T-helper 2 cell treated with Interferon-gamma antibody and Interleukin-4, amounts not matched to agents 100 ng/mL and 5 ng/mL, for 36 hours (primary cell): ENCODE data around the gene ARHGAP18. TPM values are rescaled to one million over a fixed set of nuclear protein-coding genes. Genes with fewer than 3 reads are reported as not detected.

Experiments
- intact Hi-C: fragments of 100-400 bp; cut with micrococcal nuclease; formaldehyde crosslinking; loops from one replicate; pipeline ENCODE4 v1.15.1; 2023
- total RNA-seq: library from RNA; stranded (reverse); gene quantifications from 2 replicates; pipeline ENCODE4 v1.2.3, GENCODE V29; 2022

The ARHGAP18 gene
- total RNA-seq, 1 donor from 2014 or later: 12.4 TPM

- intact Hi-C loops: no loop called here
These were observed 64.0 kb downstream of the ARHGAP18 start for GRCh38 chr6:129645830-129646579.

- intact Hi-C loops: no loop called here
These were observed 64.7 kb downstream of the ARHGAP18 start for GRCh38 chr6:129645106-129645829.

- intact Hi-C loops: loop anchor here (5.0 kb wide), 1 partner anchor 37 kb away; no protein-coding TSS in a partner anchor
These were observed 65.4 kb downstream of the ARHGAP18 start for GRCh38 chr6:129644567-129645015.

GRCh38 chr6:129643968-129644367 lies 66.0 kb downstream of the ARHGAP18 start:
- intact Hi-C loops: loop anchor here (5.0 kb wide), 1 partner anchor 37 kb away; no protein-coding TSS in a partner anchor

- intact Hi-C loops: loop anchor here (5.0 kb wide), 1 partner anchor 36 kb away; no protein-coding TSS in a partner anchor
These were observed 66.8 kb downstream of the ARHGAP18 start for GRCh38 chr6:129643176-129643575.

GRCh38 chr6:129642322-129642721 lies 67.7 kb downstream of the ARHGAP18 start:
- intact Hi-C loops: loop anchor here (5.0 kb wide), 1 partner anchor 35 kb away; no protein-coding TSS in a partner anchor

- intact Hi-C loops: loop anchor here (5.0 kb wide), 1 partner anchor 34 kb away; no protein-coding TSS in a partner anchor
These were observed 68.6 kb downstream of the ARHGAP18 start for GRCh38 chr6:129641344-129641743.

- intact Hi-C loops: no loop called here
These were observed 71.3 kb downstream of the ARHGAP18 start for GRCh38 chr6:129638686-129639085.

- intact Hi-C loops: no loop called here
These were observed 71.8 kb downstream of the ARHGAP18 start for GRCh38 chr6:129638055-129638684.

GRCh38 chr6:129637340-129638054 lies 72.5 kb downstream of the ARHGAP18 start:
- intact Hi-C loops: no loop called here

- intact Hi-C loops: no loop called here
These were observed 74.4 kb downstream of the ARHGAP18 start for GRCh38 chr6:129635396-129636130.

GRCh38 chr6:129634411-129635230 lies 75.4 kb downstream of the ARHGAP18 start:
- intact Hi-C loops: no loop called here

- intact Hi-C loops: no loop called here
These were observed 76.4 kb downstream of the ARHGAP18 start for GRCh38 chr6:129633529-129633928.

- intact Hi-C loops: no loop called here
These were observed 77.8 kb downstream of the ARHGAP18 start for GRCh38 chr6:129632172-129632613.

GRCh38 chr6:129631070-129631469 lies 78.9 kb downstream of the ARHGAP18 start:
- intact Hi-C loops: no loop called here

- intact Hi-C loops: no loop called here
These were observed 79.4 kb downstream of the ARHGAP18 start for GRCh38 chr6:129630596-129630995.

GRCh38 chr6:129628101-129628815 lies 81.7 kb downstream of the ARHGAP18 start:
- intact Hi-C loops: no loop called here

- intact Hi-C loops: loop anchor here (5.0 kb wide), 1 partner anchor 48 kb away; no protein-coding TSS in a partner anchor
These were observed 85.5 kb downstream of the ARHGAP18 start for GRCh38 chr6:129624488-129624887.
